Neural cell (in vitro differentiated cells): ENCODE data around the gene ALDH3B2. TPM values are rescaled to one million over a fixed set of nuclear protein-coding genes. Genes with fewer than 3 reads are reported as not detected.
"Not testable (repeated sequence)": the region's sequence is repeated elsewhere in the genome, so short reads cannot be mapped to it uniquely, and the experiment has no call there.

Source experiments
- H2AFZ ChIP-seq: fragments of 200-600, 300-800 bp; sonication (generic), shearing (Covaris generic); 2 replicates; pipeline ENCODE4 v1.6.0; 2014; ENCODE audit warnings: low read depth, mild to moderate bottlenecking, antibody characterized with exemption, low read length, moderate library complexity
- H3F3A ChIP-seq: fragments of 200-600 bp; shearing (Covaris generic); 2 replicates; pipeline ENCODE4 v1.6.1; 2016; ENCODE audit warnings: mild to moderate bottlenecking, moderate library complexity, mixed read lengths, antibody characterized with exemption, low read length; ENCODE audit not compliant: insufficient read depth, poor library complexity, severe bottlenecking
- H3K27ac ChIP-seq: fragments of 200-600, 300-800 bp; sonication (generic), shearing (Covaris generic); 2 replicates; pipeline ENCODE4 v1.5.1; 2014; ENCODE audit warnings: mild to moderate bottlenecking, low read length, moderate library complexity
- H3K27me3 ChIP-seq: fragments of 300-800, 200-600 bp; sonication (generic), shearing (Covaris generic); 2 replicates; pipeline ENCODE4 v1.6.0; 2014; ENCODE audit warnings: mild to moderate bottlenecking, low read depth, low read length, moderate library complexity; ENCODE audit not compliant: insufficient read depth
- H3K36me3 ChIP-seq: fragments of 300-800, 200-600 bp; sonication (generic), shearing (Covaris generic); 2 replicates; pipeline ENCODE4 v1.5.1; 2014; ENCODE audit warnings: mild to moderate bottlenecking, antibody characterized with exemption, low read length, moderate library complexity; ENCODE audit not compliant: insufficient read depth
- H3K4me2 ChIP-seq: fragments of 300-800, 200-600 bp; sonication (generic), shearing (Covaris generic); 2 replicates; pipeline ENCODE4 v1.6.0; 2014; ENCODE audit warnings: mild to moderate bottlenecking, low read length
- H3K4me3 ChIP-seq: fragments of 300-800, 200-600 bp; sonication (generic), shearing (Covaris generic); 2 replicates; pipeline ENCODE4 v1.5.1; 2014; ENCODE audit warnings: mild to moderate bottlenecking, low read length, moderate library complexity
- H3K79me2 ChIP-seq: fragments of 200-600 bp; shearing (Covaris generic); replicated peaks from 2 replicates; pipeline ENCODE4 v1.6.0; 2014; ENCODE audit warnings: mild to moderate bottlenecking, low read length, moderate library complexity; ENCODE audit not compliant: insufficient read depth
- H3K9ac ChIP-seq: fragments of 300-800, 200-600 bp; sonication (generic), shearing (Covaris generic); 2 replicates; pipeline ENCODE4 v1.6.1; 2016; ENCODE audit warnings: mild to moderate bottlenecking, low read length, mixed read lengths
- H3K9me2 ChIP-seq: fragments of 200-600 bp; shearing (Covaris generic); 2 replicates; pipeline ENCODE4 v1.6.1; 2016; ENCODE audit warnings: mild to moderate bottlenecking, low read length, mixed read lengths; ENCODE audit not compliant: insufficient read depth
- H3K9me3 ChIP-seq: fragments of 200-600, 300-800 bp; sonication (generic), shearing (Covaris generic); 2 replicates; pipeline ENCODE4 v1.6.1; 2016; ENCODE audit warnings: mild to moderate bottlenecking, mixed run types, low read length, moderate library complexity, mixed read lengths
- H4K20me1 ChIP-seq: fragments of 200-600 bp; shearing (Covaris generic); 2 replicates; pipeline ENCODE4 v1.6.1; 2016; ENCODE audit warnings: mild to moderate bottlenecking, mixed run types; ENCODE audit not compliant: insufficient read depth
- EP300 ChIP-seq: fragments of 450-650 bp; conservative IDR thresholded peaks from 2 replicates; pipeline ENCODE4 v1.6.1; 2014; ENCODE audit warnings: antibody characterized with exemption, mild to moderate bottlenecking, moderate library complexity; ENCODE audit not compliant: poor library complexity, severe bottlenecking
- EZH2 ChIP-seq: fragments of 200-600, 300-800 bp; shearing (Covaris generic), sonication (generic); IDR thresholded peaks from 2 replicates; pipeline ENCODE4 v1.6.1; 2014; ENCODE audit warnings: antibody characterized with exemption, low read length, borderline replicate concordance, mild to moderate bottlenecking; ENCODE audit not compliant: insufficient read depth, poor library complexity, severe bottlenecking
- MXI1 ChIP-seq: fragments of 450-650 bp; conservative IDR thresholded peaks from 2 replicates; pipeline ENCODE4 v1.6.1; 2014; ENCODE audit warnings: antibody characterized with exemption, mild to moderate bottlenecking; ENCODE audit not compliant: poor library complexity, severe bottlenecking
- POLR2AphosphoS5 ChIP-seq: IDR thresholded peaks from 2 replicates; pipeline ENCODE4 v1.6.1; 2012
- RAD21 ChIP-seq: fragments of 450-650 bp; conservative IDR thresholded peaks from 2 replicates; pipeline ENCODE4 v1.6.1; 2014; ENCODE audit warnings: antibody characterized with exemption, mild to moderate bottlenecking, moderate library complexity
- SMC3 ChIP-seq: fragments of 450-650 bp; conservative IDR thresholded peaks from 2 replicates; pipeline ENCODE4 v1.6.1; 2014; ENCODE audit warnings: antibody characterized with exemption, mild to moderate bottlenecking, moderate library complexity; ENCODE audit not compliant: poor library complexity
- TAF1 ChIP-seq: IDR thresholded peaks from 2 replicates; pipeline ENCODE4 v1.6.1; 2012; ENCODE audit warnings: low read depth
- polyA plus RNA-seq: library from polyadenylated mRNA; depleted of rRNA; stranded (reverse); fragments of >200 nt; gene quantifications from 2 replicates; pipeline ENCODE4 v1.2.3, GENCODE V29; 2014
- TF ChIP-seq, protein P1 (sequence below): IDR thresholded peaks from 2 replicates; pipeline ENCODE4 v1.6.1; 2012; ENCODE audit warnings: borderline replicate concordance
- TF ChIP-seq, protein P2 (sequence below): fragments of 450-650 bp; IDR thresholded peaks from 2 replicates; pipeline ENCODE4 v1.5.1; 2014; ENCODE audit warnings: antibody characterized with exemption, mild to moderate bottlenecking, moderate library complexity; ENCODE audit not compliant: poor library complexity, severe bottlenecking

ALDH3B2 gene
- polyA plus RNA-seq, 1 donor from 2014 or later = not detected

DNA sequence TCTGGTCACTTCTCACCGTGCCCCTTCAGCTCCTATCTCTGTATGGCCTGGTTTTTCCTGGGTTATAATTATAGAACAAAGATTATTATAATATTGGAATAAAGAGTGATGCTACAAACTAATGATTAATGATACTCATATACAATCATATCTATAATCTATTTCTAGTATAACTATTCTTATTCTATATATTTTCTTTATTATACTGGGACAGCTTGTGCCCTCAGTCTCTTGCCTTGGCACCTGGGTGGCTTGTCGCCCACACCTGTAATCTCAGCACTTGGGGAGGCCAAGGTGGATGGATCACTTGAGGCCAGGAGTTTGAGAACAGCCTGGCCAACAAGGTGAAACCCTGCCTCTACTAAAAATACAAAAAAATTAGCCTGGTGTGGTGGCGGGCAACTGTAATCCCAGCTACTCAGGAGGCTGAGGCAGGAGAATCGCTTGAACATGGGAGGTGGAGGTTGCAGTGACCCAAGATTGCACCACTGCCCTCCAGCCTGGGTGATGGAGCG is 14.7 kb downstream of the ALDH3B2 start:
- H3K9ac ChIP-seq, H3K4me3 ChIP-seq, H3K36me3 ChIP-seq, H3K27ac ChIP-seq, H2AFZ ChIP-seq, H3K4me2 ChIP-seq, H3K27me3 ChIP-seq, H3K9me3 ChIP-seq, H3F3A ChIP-seq, H3K9me2 ChIP-seq, H3K79me2 ChIP-seq, H4K20me1 ChIP-seq: not testable (repeated sequence)

DNA sequence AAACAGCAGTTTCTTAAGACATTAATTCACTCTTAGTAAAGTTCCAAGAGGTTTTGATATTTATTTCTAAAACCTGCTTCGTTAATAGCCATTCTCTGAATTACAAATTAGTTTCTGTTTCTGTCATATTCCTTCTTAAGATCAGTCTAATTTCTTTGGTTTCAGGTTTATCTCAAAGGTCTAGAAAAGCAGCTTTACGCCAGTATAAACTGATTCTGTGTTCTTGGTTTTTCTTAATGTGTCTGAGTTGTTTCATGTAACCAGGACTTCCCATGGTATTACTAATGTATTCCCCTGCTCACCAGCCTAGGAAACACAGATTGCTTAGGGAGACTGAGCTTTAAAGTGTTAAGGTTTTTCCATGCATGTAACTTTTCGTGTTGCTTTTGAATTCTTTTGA is 17.1 kb downstream of the ALDH3B2 start:
- no peaks in the 10 kb centered on the region for H3K9me3 ChIP-seq
- no peaks in the 10 kb centered on the region for H3F3A ChIP-seq
- H3K79me2 ChIP-seq = no peaks in the 10 kb centered on the region
- H2AFZ ChIP-seq = no peak overlapping the region
- TF ChIP-seq SMC3 = no peak
- TF ChIP-seq, protein P1, sequence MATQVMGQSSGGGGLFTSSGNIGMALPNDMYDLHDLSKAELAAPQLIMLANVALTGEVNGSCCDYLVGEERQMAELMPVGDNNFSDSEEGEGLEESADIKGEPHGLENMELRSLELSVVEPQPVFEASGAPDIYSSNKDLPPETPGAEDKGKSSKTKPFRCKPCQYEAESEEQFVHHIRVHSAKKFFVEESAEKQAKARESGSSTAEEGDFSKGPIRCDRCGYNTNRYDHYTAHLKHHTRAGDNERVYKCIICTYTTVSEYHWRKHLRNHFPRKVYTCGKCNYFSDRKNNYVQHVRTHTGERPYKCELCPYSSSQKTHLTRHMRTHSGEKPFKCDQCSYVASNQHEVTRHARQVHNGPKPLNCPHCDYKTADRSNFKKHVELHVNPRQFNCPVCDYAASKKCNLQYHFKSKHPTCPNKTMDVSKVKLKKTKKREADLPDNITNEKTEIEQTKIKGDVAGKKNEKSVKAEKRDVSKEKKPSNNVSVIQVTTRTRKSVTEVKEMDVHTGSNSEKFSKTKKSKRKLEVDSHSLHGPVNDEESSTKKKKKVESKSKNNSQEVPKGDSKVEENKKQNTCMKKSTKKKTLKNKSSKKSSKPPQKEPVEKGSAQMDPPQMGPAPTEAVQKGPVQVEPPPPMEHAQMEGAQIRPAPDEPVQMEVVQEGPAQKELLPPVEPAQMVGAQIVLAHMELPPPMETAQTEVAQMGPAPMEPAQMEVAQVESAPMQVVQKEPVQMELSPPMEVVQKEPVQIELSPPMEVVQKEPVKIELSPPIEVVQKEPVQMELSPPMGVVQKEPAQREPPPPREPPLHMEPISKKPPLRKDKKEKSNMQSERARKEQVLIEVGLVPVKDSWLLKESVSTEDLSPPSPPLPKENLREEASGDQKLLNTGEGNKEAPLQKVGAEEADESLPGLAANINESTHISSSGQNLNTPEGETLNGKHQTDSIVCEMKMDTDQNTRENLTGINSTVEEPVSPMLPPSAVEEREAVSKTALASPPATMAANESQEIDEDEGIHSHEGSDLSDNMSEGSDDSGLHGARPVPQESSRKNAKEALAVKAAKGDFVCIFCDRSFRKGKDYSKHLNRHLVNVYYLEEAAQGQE = no peak
- TF ChIP-seq, protein P2, sequence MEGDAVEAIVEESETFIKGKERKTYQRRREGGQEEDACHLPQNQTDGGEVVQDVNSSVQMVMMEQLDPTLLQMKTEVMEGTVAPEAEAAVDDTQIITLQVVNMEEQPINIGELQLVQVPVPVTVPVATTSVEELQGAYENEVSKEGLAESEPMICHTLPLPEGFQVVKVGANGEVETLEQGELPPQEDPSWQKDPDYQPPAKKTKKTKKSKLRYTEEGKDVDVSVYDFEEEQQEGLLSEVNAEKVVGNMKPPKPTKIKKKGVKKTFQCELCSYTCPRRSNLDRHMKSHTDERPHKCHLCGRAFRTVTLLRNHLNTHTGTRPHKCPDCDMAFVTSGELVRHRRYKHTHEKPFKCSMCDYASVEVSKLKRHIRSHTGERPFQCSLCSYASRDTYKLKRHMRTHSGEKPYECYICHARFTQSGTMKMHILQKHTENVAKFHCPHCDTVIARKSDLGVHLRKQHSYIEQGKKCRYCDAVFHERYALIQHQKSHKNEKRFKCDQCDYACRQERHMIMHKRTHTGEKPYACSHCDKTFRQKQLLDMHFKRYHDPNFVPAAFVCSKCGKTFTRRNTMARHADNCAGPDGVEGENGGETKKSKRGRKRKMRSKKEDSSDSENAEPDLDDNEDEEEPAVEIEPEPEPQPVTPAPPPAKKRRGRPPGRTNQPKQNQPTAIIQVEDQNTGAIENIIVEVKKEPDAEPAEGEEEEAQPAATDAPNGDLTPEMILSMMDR = no peak
- TF ChIP-seq EZH2 = no peak
- no peak for TF ChIP-seq EP300
- TF ChIP-seq TAF1 = no peak
- TF ChIP-seq POLR2AphosphoS5 = no peak
- no peak for TF ChIP-seq RAD21
- TF ChIP-seq MXI1 = no peak
- H3K4me2 ChIP-seq = no peak overlapping the region
- H3K9me2 ChIP-seq = no peaks in the 10 kb centered on the region
- H3K27me3 ChIP-seq = no peaks in the 10 kb centered on the region
- H3K9ac ChIP-seq = no peak overlapping the region
- no peak overlapping the region for H3K27ac ChIP-seq
- H3K4me3 ChIP-seq = no peak overlapping the region
- no peaks in the 10 kb centered on the region for H4K20me1 ChIP-seq
- no peaks in the 10 kb centered on the region for H3K36me3 ChIP-seq

DNA sequence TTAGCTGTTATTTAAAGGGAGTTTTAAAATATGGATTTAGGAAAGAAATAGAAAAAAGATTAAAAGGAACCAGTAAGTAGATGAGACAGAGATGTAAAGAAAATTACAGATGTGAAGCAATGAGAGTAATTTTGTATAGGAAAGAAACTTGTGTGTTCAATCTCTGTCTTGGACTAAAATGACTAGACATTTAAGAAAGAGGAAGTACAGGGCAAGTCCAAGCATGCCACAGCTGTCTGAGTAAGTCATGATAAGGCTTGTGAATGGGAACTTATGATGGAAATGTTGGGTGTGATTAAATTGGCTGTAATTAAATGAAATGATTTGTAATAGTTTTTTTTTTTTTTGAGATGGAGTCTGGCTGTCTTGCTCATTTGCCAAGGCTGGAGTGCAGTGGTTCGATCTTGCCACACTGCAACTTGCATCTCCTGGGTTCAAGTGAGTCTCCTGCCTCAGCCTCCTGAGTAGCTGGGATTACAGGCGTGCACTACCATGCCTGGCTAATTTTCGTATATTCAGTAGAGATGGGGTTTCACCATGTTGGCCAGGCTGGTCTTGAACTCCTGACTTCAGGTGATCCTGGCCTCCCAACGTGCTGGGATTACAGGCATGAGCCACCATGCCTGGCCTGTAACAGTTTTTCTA is 18.0 kb downstream of the ALDH3B2 start:
- Histone ChIP-seq H3K36me3 (no peaks in the 10 kb centered on the region), H3F3A (no peaks in the 10 kb centered on the region), H3K79me2 (no peaks in the 10 kb centered on the region), H4K20me1 (no peaks in the 10 kb centered on the region), H3K4me2 (no peak overlapping the region), H3K4me3 (no peak overlapping the region), H2AFZ (no peak overlapping the region), H3K9me3 (no peaks in the 10 kb centered on the region), H3K27me3 (no peaks in the 10 kb centered on the region), H3K27ac (no peak overlapping the region), H3K9me2 (no peaks in the 10 kb centered on the region), H3K9ac (no peak overlapping the region)
- no peak for TF ChIP-seq POLR2AphosphoS5
- TF ChIP-seq EZH2 = no peak
- TF ChIP-seq, protein P2 = no peak
- TF ChIP-seq EP300 = no peak
- no peak for TF ChIP-seq SMC3
- TF ChIP-seq RAD21 = no peak
- TF ChIP-seq, protein P1 = no peak
- TF ChIP-seq MXI1 = no peak
